GM23338 (cell line): ENCODE results near the gene CIITA.

Source experiments
- CREB1 ChIP-seq: fragments of 250-450 bp; sonication (Bioruptor Pico); IDR thresholded peaks from 2 replicates; pipeline ENCODE4 v1.5.0; 2020; ENCODE audit warnings: low read depth, mild to moderate bottlenecking, moderate library complexity
- CTCF ChIP-seq, 2 experiments: fragments of 200-600 bp in 1 of 2; sonication (generic) in 1 of 2; conservative IDR thresholded peaks; 2 replicates each; pipeline versions ENCODE4 v1.5.1 to v1.6.1; 2016 to 2017; ENCODE audit warnings: antibody characterized with exemption in 2 of 2, low read depth in 2 of 2, mild to moderate bottlenecking in 2 of 2, moderate library complexity in 1 of 2
- ETS1 ChIP-seq: IDR thresholded peaks from 2 replicates; pipeline ENCODE4 v1.6.1; 2016; ENCODE audit warnings: antibody characterized with exemption
- EZH2 ChIP-seq: fragments of 200-600 bp; sonication (generic); IDR thresholded peaks from one replicate; pipeline ENCODE4 v1.8.0; 2017; ENCODE audit warnings: antibody characterized with exemption, mild to moderate bottlenecking, low read depth; ENCODE audit not compliant: unreplicated experiment
- EZH2phosphoT487 ChIP-seq: fragments of 200-600 bp; sonication (generic); IDR thresholded peaks from one replicate; pipeline ENCODE4 v1.8.1; 2018; ENCODE audit warnings: antibody characterized with exemption; ENCODE audit not compliant: unreplicated experiment
- JUNB ChIP-seq: IDR thresholded peaks from one replicate; pipeline ENCODE4 v1.6.1; 2016; ENCODE audit warnings: antibody characterized with exemption; ENCODE audit not compliant: unreplicated experiment
- POLR2AphosphoS5 ChIP-seq: IDR thresholded peaks from 2 replicates; pipeline ENCODE4 v1.6.1; 2016; ENCODE audit warnings: antibody characterized with exemption, low read depth
- REST ChIP-seq: IDR thresholded peaks from one replicate; pipeline ENCODE4 v1.6.1; 2018; ENCODE audit warnings: antibody characterized with exemption; ENCODE audit not compliant: unreplicated experiment
- ZNF331 ChIP-seq: fragments of 250-450 bp; sonication (Bioruptor Pico); IDR thresholded peaks from 2 replicates; pipeline ENCODE4 v1.5.0; 2020; ENCODE audit warnings: low read depth, mild to moderate bottlenecking, moderate library complexity
- ZNF462 ChIP-seq: fragments of 250-450 bp; sonication (Bioruptor Pico); IDR thresholded peaks from 2 replicates; pipeline ENCODE4 v1.5.0; 2020; ENCODE audit warnings: mild to moderate bottlenecking, moderate library complexity

GRCh38 chr16:10927497-10928112, 50.6 kb downstream of the CIITA start:
- TF ChIP-seq REST (no peak), CTCF (conservative IDR thresholded peaks at IDR 0.05; ENCODE audit: low read depth in 2 of 2) (no peak), POLR2AphosphoS5 (no peak), EZH2 (no peak), EZH2phosphoT487 (no peak), CREB1 (CRISPR knock-in tag) (no peak), ZNF331 (CRISPR knock-in tag) (no peak), ETS1 (no peak), ZNF462 (CRISPR knock-in tag) (no peak), JUNB (no peak)
